GM20000 (cell line): Measurements from ENCODE around the gene C18orf32.

Experiments used
- DNase-seq: peaks from one replicate; pipeline ENCODE4 v3.0.0; 2012; ENCODE audit warnings: low spot score
- TF ChIP-seq, protein P1 (sequence below): IDR thresholded peaks from 2 replicates; pipeline ENCODE4 v1.5.1; 2012; ENCODE audit warnings: mild to moderate bottlenecking, control low read depth; ENCODE audit errors: extremely low read depth, missing control alignments

Gene C18orf32

DNA sequence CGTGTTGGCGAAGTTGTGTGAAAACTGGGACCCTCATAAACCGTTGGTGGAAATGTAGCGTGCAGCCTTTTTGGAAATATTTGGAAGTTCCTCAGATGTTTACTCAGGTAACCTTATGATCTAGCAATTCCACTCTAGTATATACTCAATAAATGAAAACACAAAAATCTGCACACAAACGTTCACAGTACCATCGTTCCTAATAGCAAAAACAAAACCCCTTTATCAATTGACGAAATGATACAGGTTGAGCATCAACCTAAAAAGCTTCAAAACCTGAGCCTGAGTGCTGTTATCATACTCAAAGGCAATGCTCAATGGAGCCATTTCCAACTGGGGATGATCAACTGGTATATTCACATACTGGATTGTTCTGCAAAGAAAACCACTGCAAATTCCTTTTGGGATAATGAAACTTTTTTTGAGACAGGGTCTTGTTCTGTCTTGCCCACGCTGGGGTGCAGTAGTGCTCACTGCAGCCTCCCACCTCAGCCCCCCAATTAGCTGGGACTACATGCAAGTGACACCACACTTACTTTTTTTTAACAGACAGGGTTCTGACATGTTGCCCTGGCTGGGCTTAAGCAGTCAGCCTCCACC, 777 bp upstream of the C18orf32 start:
- TF ChIP-seq, protein P1, sequence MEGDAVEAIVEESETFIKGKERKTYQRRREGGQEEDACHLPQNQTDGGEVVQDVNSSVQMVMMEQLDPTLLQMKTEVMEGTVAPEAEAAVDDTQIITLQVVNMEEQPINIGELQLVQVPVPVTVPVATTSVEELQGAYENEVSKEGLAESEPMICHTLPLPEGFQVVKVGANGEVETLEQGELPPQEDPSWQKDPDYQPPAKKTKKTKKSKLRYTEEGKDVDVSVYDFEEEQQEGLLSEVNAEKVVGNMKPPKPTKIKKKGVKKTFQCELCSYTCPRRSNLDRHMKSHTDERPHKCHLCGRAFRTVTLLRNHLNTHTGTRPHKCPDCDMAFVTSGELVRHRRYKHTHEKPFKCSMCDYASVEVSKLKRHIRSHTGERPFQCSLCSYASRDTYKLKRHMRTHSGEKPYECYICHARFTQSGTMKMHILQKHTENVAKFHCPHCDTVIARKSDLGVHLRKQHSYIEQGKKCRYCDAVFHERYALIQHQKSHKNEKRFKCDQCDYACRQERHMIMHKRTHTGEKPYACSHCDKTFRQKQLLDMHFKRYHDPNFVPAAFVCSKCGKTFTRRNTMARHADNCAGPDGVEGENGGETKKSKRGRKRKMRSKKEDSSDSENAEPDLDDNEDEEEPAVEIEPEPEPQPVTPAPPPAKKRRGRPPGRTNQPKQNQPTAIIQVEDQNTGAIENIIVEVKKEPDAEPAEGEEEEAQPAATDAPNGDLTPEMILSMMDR = no peak
- DNase-seq = no peak

DNA sequence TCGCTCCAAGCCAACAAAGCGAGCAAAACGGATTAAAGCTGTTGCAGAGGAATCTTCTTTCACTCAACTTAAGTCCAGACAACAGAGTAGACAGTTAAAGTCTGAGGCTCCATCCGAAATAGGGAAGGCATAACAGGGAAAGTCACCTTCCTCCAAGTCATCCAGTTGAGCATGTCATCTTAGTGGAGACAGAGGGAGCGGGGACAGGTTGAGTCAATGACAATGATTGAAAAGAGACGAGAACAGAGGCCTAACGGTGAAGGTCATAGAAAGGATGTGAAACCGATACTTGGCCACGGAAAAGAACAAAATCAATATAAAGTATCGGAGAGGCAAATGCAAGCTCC, 455 bp downstream of the C18orf32 start:
- no peak for DNase-seq
- TF ChIP-seq, protein P1 = no peak

DNA sequence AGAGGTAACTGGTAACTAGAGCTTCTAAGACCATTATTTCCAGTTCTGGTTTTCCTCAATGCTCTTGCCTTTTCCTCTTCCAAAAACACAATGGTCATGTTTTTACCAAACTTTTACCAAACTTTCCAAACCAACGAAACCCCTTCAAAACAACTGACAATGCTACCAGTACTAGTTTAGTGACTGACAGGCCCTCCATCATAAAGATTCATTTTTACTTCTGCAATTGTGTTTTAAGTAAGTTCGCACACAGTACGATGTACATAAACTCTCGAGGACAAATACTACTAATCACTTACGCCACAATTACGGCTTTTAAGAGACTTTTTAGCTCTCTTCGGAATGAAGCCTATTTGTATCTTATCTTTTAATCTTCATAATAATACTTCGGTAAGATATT, 900 bp downstream of the C18orf32 start:
- DNase-seq = no peak
- TF ChIP-seq, protein P1 = no peak

DNA sequence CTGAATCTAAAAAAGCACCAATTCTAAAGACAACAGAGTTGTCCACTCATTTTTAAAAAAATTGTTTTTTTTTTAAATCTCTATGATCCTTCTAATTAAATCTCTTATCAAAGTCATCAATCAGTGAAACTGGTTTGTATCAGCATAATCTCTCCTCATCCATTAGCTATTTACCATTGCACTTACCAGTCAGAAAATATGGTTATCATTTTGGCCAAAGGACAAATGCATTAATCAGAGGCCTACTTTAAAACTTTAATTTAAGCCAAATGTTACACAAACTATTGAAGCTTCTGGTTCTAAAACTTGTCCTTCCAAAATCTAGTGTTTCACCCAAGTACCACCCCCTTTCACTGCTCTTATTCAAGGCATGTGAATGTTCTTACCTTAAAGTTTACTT, 3.8 kb downstream of the C18orf32 start:
- TF ChIP-seq, protein P1 = no peak
- no peak for DNase-seq

DNA sequence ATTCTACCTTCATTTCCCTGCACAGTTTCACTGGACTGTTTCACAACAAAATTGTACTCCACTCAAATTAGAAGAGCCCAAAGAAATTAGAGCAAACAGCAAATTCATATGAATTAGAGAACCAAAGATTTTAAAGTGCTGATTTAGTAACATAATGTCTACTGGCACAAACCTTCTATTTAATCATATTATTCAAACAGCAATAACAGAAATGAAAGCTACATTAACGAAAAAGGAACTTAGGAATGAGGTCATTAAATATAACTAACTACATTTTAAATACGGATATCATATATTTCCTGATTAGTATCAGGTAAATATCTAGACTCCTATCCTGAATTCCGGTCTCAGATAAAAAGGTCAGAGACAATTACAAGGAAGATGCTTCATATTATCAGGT, 5.1 kb downstream of the C18orf32 start:
- TF ChIP-seq, protein P1 = no peak

DNA sequence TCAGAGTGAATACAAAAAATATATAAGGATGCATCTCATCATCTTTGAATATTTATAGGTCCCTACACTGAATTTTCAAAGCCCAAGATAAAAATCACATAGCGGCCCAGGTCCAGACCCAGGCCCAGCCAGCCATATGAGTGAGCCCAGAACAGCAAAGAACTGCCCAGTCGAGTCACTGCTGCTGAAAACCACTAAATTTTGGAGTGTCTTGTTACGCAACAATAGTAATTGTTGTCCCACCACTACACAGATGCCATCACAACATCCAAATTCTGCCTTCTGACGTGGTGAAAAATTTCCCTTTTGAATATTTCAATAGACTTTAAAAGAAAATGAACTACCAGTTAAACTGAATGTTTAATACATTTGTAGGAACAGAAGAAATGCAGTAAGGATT, 5.7 kb downstream of the C18orf32 start:
- TF ChIP-seq, protein P1 = no peak
- DNase-seq = no peak

More for the DNA sequence above, 5.1 kb downstream of the C18orf32 start:
- DNase-seq = no peak

DNA sequence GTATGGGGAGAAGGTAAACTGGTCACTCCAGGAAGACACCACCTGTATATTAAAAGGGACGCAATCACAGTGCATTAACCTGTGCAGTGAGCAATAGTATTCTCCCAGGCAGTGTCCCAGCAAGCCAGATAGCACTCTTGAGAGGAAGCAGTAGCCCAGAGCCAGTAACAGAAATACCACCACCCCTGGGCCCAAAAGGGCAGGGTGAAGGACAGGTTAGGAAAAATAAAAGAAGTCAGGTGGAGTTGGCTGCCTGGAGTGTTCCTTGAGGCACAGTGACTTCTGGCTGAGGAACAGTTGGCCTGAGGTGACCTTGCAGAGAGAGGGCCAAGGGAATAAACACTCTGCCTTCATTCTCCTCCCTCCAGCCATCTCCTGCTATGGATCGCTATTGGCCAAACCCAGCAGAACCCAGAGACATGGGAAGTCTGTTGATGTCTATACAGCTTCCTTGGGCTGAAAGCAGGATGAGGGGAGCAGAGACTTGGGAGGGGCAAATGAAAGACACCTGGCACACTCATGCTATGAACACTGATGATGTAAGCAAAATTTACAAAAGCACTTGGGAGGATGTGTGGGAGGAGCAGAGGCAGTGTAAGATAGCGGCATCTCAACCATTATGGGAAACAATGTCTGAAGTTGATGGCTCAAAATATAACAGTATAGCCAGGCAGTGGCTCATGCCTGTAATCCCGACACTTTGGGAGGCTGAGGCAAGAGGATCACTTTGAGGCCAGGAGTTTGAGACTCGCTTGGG, 7.5 kb downstream of the C18orf32 start:
- no peak for DNase-seq
- TF ChIP-seq, protein P1 = no peak
